CD4-positive, alpha-beta T cell treated with Interleukin-2 at 100 ng/mL for 4 hours (primary cell): Measurements from ENCODE around the gene PDILT.
"Not testable (repeated sequence)": the region's sequence is repeated elsewhere in the genome, so short reads cannot be mapped to it uniquely, and the experiment has no call there.

Experiments
- DNase-seq: peaks from one replicate; pipeline ENCODE4 v3.0.0-alpha.2; 2020; ENCODE audit warnings: low spot score

Gene PDILT, protein sequence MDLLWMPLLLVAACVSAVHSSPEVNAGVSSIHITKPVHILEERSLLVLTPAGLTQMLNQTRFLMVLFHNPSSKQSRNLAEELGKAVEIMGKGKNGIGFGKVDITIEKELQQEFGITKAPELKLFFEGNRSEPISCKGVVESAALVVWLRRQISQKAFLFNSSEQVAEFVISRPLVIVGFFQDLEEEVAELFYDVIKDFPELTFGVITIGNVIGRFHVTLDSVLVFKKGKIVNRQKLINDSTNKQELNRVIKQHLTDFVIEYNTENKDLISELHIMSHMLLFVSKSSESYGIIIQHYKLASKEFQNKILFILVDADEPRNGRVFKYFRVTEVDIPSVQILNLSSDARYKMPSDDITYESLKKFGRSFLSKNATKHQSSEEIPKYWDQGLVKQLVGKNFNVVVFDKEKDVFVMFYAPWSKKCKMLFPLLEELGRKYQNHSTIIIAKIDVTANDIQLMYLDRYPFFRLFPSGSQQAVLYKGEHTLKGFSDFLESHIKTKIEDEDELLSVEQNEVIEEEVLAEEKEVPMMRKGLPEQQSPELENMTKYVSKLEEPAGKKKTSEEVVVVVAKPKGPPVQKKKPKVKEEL

DNA sequence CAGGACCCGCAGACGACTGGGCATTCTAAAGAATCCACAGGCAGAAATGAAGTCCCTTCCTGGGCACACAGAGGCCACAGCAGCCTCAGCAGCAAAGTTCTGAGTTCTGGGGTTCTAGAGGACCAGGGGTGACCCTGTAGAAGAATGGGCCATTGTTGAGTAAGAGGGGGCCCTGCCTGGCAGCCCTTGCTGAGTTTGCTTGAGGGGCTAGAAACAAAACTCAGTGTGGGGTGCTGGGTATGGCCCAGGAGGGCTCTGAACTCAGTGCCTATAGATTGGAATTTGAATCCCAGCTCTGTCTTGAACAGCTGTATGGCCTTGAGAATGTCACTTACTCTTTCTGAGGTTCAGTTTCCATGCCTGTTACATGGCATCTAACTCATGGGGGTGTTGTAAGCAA lies at the start of gene PDILT:
PDILT (minus strand) TSS at position 101 of the 400 bp plus-strand sequence. CDS start 5,437 bp downstream, outside the sequence.
- no peak for DNase-seq

DNA sequence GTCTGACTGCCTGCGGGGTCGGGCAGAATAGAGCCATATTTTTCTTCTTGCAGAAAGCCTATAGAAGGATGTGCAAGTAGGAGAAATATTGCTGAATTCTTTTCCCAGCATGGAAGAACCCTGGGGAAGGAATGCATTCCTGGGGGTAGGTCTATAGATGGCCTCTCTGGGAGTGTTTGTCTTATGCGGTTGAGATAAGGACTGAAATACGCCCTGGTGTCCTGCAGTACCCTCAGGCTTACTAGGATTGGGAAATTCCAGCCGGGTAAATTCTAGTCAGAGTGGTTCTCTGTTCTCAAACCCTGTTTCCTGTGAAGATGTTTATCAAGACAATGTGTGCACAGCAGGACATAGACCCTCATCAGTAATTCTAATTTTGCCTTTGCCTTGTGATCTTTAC lies 49.1 kb upstream of the PDILT start:
- not testable (repeated sequence) for DNase-seq

DNA sequence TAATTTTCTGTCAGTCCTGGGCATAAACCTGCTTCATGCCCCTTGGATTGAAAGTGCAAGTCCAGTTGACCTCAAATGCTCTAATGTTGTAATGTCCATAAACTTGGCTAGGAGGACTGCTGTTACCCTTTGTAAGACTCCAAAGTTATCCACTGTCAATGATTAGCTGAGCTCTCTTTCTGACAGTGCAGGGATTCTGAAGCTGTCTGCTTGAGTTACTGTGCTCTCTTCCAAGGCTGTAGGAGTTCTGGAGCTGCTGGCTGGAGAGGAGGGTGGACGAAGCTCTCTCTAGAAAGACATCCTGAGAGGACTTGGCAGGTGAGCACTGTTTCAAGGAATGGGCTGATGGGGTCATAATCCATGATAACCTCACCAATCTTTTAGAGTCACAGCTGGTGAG lies 46.8 kb upstream of the PDILT start, which contains the start of gene ACSM2A:
ACSM2A (plus strand) TSS at position 158 of the 400 bp plus-strand sequence. CDS start 8,594 bp downstream, outside the sequence.
- DNase-seq = not testable (repeated sequence)

DNA sequence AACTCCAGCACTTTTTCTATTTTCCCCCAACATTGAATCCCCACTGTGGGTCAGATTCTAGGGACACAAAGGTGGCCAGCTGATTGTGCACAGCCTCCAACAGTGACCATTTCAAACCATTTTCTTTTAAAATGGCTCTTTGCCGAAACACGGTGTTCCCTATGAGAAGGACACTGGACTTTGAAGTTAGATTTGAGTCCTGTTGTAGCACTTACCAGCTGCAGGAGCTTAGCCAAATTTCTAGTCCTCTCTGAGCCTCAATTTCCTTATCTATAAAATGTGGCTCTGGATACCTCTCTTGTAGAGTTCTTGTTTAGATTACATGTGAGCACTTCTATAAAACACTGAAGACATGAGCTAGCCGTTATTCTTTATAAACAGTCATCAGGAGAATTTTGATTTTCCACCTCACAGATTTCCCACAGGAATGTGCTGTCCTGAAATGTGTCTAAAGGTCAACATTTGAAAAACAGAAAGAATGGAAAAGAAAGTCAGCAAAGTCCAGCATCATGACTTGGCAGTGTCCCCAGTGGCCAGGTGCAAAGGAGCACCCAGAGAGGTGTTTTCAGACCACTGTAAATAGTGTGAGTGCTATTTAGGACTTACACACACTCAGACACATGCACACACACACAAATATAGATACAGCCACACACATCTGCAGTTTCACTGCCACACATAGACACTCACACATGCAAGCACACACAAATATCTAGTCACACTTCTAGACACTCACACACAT lies 42.3 kb upstream of the PDILT start:
- not testable (repeated sequence) for DNase-seq

DNA sequence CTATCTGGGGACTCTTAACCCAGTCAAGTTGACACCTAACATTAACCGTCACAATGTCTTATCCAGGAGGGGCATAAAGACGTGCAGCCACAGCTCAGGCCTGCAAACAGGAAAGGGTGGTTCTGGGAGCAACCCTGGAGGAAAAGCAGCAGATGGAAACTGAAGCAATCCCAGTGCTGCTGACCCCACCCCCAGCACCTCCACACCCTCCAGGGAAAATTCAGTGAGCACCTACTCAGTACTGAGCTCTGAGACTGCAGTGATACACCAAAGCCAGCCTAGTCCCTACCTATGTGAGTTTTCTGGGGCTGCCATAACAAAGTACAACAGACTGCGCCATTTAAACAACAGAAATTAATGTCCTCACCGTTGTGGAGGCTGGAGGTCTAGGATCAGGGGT lies 37.3 kb upstream of the PDILT start:
- not testable (repeated sequence) for DNase-seq

DNA sequence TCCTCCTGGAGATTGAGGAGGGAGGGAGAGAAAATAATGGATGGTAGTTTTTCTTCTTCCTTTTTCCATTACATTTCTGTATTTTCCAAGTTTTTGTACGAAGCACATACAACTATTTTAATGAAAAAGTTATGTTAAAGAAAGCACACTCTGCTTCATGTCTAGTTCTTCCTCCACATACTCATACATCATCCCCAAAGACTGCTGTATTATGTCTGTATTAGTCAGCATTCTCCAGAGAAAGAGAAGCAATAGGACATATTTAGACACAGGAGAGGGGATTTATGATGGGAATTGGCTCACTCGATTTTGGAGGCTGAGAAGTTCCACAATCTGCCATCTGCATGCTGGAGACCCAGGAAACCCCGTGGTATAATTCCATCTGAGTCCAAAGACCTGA lies 36.7 kb upstream of the PDILT start:
- DNase-seq = no peak

DNA sequence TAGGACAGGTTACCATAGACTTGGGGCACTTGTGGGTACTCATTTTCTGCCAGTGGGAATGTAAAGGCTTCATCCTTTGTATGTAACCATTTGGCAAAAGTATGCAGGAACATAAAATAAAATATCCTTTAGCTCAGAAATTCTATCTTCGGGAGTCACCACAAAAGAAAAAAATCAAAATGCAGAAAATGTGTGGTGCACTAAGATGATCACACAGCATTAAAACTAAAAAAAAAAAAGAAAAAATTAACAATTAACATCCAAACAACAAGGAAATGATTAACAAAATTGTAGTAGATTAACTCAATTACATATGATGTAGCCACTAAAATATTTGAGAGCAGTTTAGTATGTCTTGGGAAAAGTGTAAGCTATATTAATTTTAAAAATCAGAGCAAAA lies 36.2 kb upstream of the PDILT start:
- not testable (repeated sequence) for DNase-seq

DNA sequence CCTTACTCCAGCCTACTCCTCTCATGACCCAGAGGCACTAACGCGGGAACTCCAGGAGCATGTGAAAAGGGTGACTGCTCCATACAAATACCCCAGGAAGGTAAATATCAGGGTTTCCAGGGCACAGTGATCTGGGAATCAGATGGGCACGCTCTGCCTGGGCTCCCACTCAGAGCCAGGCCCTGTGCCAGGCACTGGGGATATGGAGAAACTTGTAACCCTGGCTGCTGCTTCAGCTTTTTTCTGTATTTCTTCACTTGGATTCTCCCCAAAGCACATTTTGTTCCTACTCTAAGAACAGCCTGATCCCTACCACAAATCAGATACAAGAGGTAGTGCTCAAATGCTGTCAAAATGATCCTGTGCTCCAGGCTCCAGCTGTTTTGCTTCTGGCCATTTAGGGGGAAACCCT lies 35.3 kb upstream of the PDILT start:
- DNase-seq = not testable (repeated sequence)

DNA sequence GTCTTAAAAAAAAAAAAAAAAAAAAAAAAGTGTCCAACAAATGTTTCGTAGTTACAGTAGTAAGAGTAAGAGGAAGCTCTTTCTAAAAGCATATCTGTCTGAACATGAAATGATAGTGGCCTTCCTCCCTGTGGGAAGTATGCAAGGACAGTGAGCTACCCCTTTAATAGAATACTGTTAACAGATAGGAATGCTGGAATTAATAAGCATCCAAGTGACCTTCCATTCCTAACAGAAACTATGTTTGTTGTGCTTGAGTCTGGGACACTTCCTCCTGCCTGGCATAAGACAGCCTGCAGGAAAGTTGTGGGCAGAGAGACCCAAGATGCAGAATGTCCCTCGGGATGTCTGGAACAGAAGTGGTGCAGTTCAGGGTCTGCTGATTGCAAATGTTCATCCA lies 34.4 kb upstream of the PDILT start:
- DNase-seq = not testable (repeated sequence)

DNA sequence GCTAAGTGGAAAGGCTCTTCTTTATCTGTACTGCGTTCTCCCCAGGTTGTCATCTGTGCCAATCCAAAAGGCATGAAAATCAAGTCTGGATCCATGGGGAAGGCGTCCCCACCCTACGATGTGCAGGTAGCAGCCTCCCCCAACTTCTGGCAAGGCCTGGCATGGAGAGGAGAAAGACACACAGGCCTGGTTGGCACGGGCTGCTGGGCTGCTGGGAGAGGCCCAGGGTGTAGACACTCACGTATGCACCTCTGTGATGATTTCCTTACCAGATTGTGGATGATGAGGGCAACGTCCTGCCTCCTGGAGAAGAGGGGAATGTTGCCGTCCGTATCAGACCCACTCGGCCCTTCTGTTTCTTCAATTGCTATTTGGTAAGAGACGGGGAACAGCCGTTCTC lies 26.4 kb upstream of the PDILT start:
- no peak for DNase-seq

DNA sequence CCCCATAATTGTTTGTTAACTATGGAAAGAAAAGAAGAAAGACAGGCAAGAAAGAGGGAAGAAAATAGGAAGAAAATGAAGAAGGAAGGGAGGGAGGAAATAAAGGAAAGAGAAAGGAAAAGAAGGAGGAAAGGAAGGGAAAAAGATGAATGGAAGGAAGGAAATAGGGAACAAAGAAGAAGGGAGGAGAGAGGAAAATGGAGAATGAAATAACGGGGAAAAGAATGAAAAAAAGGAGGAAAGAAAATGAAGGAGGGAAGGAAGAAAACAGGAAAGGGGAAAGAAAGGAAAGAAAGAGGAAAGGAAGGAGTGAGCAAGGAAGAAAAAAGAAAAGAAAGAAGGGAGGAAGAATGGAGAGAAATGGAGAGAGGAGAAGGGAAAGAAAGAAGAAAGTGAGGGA lies 25.9 kb upstream of the PDILT start:
- not testable (repeated sequence) for DNase-seq

DNA sequence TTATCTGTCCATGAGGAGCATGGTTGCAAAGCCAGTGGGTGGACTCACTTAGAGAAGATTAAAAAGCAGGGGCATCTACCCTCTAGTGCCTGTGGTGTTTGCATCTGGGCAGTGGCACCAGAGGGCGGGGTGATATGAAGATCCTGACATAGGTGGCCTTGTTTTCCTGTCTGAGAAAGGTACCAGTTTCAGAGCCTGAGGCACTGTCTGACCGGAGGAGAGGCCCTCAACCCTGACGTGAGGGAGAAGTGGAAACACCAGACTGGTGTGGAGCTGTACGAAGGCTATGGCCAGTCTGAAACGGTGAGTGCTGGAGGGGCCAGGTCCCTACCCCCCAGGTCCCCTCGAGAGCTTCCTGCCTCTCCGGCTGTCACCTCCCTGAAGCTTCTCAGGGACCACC lies 25.0 kb upstream of the PDILT start:
- DNase-seq = not testable (repeated sequence)

DNA sequence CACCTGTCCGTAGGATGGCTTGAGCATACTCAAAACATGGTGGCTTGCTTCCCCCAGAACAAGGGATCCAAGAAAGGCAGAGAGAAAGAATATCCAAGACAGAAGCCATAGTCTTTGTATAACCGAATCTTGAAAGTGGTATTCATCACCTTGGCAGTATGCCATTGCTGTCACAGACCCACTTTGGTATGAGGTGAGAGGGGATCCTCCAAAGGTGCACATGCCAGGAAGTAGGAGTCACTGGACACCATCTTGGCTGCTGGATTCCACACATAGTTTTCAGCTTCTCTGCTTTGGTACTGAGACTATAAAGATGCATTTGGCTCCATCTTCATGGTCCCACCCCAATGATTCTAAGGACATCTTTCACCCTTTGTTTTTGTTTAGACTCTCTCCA lies 22.9 kb upstream of the PDILT start:
- not testable (repeated sequence) for DNase-seq

DNA sequence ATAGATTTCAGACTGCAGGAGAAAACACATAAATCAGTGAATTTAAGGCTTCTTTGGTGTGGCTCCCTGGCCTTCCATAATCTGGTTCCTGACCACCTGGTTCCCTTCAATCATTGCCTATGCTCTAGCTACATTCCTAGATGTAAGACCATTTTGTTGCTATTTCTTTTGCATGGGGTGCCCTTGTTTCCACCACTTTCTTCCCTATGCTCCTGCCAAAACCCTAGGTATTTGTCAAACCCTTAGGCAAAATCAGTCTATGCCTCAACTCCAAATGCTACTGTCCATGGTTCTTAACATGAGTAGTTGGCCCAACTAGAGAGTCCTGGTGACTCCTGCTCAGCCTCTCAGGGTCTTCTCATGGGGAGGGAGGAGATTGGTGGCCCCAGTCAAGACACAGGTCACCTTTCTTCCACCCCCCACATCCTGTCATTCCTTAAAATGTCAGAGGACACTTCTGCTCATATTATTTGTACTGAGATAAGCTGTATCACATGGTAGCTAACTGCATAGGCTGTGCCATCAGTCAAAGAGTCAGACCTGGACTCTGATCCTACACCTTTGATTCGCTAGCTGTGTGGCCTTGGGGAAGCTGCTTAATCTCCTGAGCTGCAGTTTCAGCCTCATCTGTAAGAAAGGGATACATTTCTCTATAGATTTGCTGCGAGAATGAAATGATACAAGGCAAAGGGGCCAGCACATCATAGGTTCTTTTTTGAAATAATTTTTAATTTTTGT lies 19.8 kb upstream of the PDILT start:
- no peak for DNase-seq

DNA sequence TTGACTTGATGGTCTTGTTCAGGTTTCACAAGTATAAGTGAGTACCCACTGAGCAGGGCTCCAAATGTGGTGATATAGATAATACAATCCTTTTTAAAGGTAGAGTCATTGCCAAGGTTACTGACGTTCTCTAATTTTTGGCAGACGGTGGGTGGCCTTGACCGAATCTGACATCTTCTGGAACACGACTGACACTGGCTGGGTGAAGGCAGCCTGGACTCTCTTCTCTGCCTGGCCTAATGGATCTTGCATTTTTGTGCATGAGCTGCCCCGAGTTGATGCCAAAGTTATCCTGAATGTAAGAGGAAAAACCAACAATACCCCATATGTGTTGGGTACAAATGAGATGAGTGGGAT lies 19.2 kb upstream of the PDILT start:
- not testable (repeated sequence) for DNase-seq

DNA sequence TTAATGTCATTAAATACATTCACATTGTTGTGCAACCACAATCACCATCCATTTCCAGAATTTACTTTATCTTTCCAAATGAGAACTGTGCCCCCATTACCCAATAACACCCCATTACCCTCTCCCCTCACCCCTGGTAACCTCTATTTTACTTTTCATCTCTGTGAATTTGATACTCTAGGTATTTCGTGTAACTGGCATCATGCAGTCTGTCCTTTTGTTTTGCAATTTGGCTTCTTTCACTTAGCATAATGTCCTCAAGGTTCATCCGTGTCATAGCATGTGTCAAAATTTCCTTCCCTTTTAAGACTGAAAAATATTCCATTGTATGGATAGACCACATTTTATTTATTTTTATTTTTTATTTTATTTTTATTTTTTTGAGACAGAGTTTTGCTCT lies 17.2 kb upstream of the PDILT start:
- not testable (repeated sequence) for DNase-seq

DNA sequence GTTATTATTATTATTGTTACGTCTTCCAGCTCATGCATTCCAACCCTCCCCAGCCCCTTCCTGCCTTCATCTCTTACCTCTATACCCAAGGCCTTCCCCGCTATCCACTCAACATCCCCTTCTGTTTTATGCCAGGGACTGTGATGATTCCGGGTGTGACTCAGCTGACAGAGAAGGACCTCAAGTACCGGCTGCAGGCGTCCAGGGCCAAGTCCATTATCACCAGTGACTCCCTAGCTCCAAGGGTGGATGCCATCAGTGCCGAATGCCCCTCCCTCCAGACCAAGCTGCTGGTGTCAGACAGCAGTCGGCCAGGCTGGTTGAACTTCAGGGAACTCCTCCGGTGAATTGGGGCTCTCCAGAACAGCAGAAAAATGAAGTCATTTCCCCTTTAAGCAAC lies 14.6 kb upstream of the PDILT start:
- not testable (repeated sequence) for DNase-seq

DNA sequence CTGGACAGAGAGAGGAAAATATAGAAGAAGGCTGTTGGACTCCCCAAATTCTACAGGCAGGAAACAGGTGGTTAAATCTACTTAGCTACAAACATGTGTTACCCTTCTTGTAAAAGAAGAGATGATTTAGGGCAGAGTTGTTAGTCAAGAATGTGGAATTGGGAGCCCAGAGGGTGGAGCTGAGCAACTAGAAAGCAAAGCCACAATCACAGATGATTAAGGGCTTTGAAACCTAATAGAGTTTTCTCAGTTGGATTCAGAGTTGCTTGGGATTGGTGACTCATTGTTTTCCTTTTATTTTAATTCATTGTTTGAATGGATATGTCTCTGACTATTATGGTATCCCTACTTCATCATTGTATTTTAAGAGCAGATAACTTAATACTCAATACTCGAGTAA lies 11.0 kb upstream of the PDILT start:
- no peak for DNase-seq

DNA sequence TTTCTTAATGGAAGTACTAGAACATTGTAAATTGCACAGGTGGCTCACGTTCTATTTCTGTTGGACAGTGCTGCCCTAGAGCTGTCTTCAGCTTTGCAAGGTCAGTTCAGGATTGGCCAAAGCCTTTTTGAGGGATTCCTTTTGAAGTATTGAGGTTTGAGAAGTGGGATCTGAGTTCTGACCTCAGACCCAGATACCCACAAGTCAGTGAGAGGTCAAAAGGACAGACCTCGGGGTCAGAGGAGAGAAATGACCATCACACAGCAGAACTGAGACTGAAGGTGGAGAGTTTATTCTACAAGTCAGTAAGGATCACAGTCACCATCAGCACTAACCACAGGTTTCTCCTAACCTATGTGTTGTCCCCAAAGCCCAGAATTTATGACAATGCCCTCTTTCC lies 6.5 kb upstream of the PDILT start:
- DNase-seq = no peak

DNA sequence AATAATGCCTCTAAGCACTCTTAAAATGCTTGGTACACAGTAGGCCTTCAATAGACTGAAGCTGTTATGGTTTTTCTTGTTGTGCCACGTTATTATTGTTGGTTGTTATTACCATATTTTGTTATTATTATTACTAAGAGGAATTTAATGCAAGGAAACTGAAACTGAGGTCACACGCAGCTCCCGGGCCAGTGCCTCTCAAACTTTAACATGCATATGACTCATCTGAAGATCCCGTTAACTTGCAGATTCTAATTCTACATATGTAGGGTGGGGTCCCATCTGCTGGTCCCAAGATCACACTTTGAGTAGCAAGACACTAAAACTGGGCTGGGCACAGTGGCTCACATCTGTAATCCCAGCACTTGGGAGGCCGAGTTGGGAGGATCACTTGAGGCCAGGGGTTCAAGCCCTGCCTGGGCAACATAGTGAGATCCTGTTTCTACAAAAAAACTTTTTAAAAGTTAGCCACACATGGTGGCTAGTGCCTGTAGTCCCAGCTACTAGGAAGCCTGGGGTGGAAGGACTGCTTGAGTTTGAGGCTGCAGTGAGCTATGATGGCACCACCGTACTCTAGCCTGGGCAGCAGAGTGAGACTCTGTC lies 5.7 kb upstream of the PDILT start:
- DNase-seq = no peak

DNA sequence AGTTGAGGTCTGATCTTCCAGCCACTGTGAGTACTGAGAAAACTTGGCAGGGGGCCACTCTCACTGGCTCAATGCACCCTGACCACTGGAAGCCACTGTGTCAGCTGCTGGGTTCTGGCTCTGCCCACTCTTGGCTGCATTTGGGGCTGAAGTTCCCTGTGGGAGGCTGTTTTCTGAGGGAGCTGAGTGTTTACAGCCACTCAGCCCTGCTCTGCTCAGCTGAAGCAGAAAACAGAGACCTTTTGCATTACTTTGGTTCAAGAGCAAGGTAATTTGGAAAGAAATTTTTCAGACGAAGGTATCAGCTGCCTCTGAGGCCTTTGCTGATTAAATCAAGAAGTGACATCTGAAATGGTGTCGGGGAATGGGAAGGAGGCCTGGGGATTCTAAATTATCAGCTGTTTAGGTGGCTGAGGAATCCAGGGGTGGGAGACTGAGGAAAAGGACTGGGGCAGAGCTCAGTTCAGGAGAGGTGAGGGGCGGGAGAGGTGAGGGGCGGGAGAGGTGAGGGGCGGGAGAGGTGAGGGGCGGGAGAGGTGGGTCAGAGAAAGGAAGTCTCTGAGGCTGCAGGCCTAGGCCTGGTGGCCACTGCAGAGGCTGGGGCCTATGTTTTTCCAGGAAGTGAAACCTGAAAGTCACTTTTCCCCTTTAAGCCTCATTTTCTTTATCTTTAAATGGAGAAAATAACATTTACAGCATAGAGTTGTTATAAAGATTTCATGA lies 5.0 kb upstream of the PDILT start, which contains the start of gene ACSM5:
ACSM5 (plus strand) TSS at position 137 of the 723 bp plus-strand sequence. CDS start 1,951 bp downstream, outside the sequence.
- DNase-seq = no peak
